Lung microvascular endothelial cell (primary cell): ENCODE results near the gene ANKFN1. TPM values are rescaled to one million over a fixed set of nuclear protein-coding genes. Genes with fewer than 3 reads are reported as not detected.
"Not testable (repeated sequence)": the region's sequence is repeated elsewhere in the genome, so short reads cannot be mapped to it uniquely, and the experiment has no call there.

Source experiments
- DNase-seq, 2 donors: peaks; one replicate each; pipeline versions ENCODE4 v3.0.0 to v3.0.0-alpha.2; 2010; ENCODE audit warnings: low read depth in 2 of 2
- total RNA-seq: library from RNA; depleted of rRNA; stranded (reverse); fragments of >200 nt; gene quantifications from 2 replicates; pipeline ENCODE4 v1.2.1, GENCODE V29; 2014

The ANKFN1 gene
- total RNA-seq, 1 donor from 2014 or later, result not detected

GRCh38 chr17:56324676-56325075 is 171.4 kb downstream of the ANKFN1 start:
- no peak for DNase-seq

DNA sequence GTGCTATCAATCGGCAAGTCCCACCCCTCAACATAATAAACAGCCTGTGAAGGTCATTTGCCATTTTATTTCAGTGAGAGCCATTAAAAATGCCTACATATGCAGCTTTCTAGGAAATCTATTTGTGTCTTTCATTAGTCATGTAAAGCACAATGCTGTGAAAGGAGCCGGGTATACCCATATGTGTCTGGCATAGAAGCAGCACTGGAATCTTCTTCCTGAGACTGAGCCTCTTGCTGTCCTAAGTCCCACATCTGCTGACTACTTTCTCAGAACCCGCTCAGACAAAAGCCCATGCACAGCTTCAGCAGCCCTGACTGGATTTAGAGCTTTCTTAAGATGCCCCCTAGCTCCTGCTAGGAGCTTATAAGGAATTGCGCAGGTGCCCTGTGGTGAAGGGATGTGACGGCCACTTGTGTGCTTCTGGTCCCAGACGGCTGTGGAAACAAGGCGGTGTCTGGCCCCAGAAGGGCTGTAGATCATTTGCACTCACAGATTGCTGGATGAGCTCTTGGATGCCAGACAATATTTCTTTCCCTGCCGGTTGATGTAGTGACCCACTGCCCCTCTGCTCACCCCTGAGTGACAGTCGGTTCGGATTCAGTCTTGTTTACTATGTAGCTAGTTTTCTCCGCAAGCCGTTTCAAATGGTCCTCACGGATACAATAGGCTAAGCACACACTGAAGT is 172.2 kb downstream of the ANKFN1 start:
- no peak for DNase-seq

- no peak for DNase-seq
These were observed 172.7 kb downstream of the ANKFN1 start for GRCh38 chr17:56326001-56326359.

GRCh38 chr17:56347639-56348038 is 194.4 kb downstream of the ANKFN1 start:
- no peak for DNase-seq

DNA sequence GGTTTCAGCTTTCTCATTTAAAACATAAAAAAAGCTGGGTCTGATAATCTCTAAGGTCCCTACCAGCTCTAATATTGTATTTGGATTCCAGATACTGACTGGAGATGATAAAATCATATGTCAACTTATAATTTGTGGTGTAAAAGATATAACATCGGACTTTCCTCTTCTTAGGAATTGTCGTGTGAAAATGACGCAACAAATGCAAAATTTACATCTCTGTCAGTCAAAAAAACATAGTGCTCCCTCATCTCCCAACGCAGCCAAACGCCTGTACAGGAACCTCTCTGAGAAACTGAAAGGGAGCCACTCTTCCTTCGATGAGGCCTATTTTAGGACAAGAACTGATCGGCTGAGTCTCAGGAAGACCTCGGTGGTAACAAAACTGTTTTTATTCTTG is 197.3 kb downstream of the ANKFN1 start:
- no peak for DNase-seq

- no peak for DNase-seq
These were observed 198.4 kb downstream of the ANKFN1 start for GRCh38 chr17:56351675-56352074.

- DNase-seq, result no peak
These were observed 205.4 kb downstream of the ANKFN1 start for GRCh38 chr17:56358651-56359050.

DNA sequence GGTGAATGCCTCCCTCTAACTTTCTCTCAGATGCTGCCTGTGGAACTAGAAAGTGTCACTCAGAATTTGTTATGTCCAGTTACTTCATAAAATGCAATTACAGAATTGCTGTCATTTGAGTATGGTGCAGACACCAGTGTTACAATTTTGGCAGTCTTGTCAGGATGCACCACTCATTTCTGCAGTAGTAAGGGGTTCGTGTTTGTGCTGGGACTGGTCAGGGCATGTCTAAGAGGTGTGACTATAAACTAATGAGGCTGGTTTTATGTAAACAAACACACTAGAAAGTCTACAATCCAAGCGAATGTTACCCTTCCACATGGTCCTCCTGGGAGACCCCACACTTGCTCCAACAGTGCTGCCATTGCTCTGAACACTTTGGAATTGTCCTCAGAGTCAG is 206.2 kb downstream of the ANKFN1 start:
- DNase-seq, result no peak

DNA sequence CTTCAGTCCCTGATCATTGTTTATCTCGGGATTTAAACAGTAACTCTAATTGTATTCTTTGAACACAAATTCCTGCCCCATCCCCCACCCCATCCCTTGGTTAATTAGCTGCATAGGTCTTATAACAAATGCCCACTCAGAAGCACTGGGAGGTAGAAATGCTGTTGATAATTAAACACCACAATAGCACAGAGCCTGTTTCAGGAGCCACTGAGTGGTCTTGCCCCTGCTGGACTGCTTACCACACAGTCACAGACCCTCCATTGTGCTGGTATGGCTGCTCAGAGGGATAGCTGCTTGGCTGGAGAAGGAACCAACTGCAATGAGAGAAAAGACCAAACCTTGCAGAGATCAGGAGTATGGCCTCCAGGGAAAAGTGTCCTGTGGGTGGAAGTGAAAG is 214.1 kb downstream of the ANKFN1 start:
- no peak for DNase-seq

- DNase-seq, result no peak
These were observed 220.9 kb downstream of the ANKFN1 start for GRCh38 chr17:56373981-56374833.

- no peak for DNase-seq
These were observed 236.1 kb downstream of the ANKFN1 start for GRCh38 chr17:56389356-56389755.

DNA sequence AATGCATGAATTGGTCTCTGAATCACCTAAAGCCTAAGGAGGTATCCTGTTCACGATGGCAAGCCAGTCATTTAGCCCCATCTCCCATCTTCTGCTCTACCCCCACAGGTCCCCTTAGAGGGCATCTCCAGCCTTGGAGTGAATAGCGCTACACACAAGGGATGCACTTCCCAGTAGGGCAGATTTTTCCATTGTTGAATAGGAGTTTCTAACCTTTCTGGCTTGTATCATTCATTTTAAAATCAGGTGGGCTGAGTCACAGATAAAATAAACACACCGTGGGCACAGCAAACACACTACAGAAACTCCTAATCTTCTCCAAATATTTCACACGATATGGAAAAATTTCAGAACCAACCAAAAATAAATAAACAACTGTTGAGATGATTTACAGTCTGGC is 239.0 kb downstream of the ANKFN1 start:
- no peak for DNase-seq

GRCh38 chr17:56393156-56393555 is 239.9 kb downstream of the ANKFN1 start:
- no peak for DNase-seq

GRCh38 chr17:56395787-56396186 is 242.5 kb downstream of the ANKFN1 start:
- DNase-seq, result no peak

DNA sequence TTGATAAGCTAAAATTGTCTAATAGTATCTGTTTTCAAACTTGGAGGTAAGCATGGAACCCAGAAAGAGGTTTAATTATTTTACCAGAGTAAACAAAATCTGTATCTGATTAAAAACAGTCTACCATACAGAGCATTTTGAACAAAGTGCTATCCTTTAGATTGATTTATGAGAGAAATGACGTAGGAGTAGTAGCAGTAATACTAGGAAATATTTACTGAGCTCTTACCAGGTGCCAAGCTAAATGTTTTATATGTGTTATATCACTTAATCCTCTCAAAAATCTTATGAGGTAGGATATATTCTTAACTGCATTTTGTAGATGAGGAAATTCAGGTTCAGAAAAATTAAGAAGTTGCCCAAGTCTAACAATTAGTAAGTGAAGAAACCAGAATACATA is 253.8 kb downstream of the ANKFN1 start:
- DNase-seq, result no peak

- not testable (repeated sequence) for DNase-seq
These were observed 259.1 kb downstream of the ANKFN1 start for GRCh38 chr17:56412356-56412755.

- no peak for DNase-seq
These were observed 263.5 kb downstream of the ANKFN1 start for GRCh38 chr17:56416682-56417351.

DNA sequence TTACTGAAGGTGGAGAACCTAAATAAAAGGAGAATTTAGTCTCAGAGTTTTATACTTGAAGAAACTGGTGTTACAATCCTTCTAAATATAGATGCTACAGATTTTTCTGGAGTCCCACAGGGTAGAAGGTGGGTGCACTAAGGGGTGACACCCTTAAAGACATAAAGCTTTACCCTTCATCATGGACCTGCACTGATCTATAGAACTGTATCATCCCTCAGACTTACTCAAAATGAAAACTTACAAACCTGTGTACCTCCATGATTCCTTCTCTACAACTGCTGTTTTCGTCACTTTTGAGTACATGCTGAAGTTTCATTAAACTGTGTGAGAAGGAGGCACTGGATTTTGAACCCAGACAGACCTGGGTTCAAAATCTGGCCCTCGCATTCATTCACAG is 270.7 kb downstream of the ANKFN1 start:
- no peak for DNase-seq

GRCh38 chr17:56424543-56425044 is 271.3 kb downstream of the ANKFN1 start:
- no peak for DNase-seq

GRCh38 chr17:56425483-56425882 is 272.2 kb downstream of the ANKFN1 start:
- no peak for DNase-seq

DNA sequence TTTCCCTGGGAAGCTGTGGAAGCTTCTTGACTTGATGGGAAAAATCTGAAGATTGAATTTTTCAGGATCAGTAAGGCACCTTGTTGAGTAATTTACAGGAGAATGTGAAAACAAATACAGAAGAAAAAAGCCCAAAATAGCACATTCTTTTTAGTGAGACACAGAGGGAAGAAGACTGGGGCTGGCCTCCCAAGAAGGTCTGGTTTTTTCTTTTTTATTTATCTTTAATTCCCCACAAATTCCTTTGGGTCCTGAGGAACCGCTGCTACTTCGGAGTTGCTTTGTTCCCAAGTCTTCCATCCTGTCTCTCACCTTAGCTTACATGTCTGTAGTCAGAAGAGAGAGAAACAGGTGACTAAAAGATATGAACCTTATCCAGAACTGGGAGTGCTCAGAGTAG is 273.6 kb downstream of the ANKFN1 start:
- DNase-seq, result no peak

DNA sequence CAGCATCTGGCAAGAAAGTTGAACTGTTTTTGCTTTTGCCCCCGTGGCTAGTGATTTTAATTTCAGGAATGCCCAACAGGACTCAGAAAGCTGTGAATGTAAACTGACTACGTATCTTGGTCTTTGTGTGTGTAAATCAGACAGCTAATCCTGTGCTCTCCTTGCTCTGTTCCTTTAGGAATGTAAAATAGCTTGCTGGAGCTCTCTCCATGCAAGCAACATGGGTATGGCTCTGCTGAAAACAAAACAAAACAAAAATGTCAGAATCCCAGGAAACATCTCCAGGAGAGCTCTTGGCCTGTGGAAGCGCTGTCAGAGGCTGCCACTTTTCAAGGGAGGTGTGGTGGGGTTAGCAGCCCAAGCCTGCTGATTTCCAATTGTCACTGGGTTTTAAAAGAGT is 278.5 kb downstream of the ANKFN1 start:
- no peak for DNase-seq
